DOHH2 (cell line): Measurements from ENCODE around the gene CLDN7.

Experiments
- CTCF ChIP-seq: fragments of 200-600 bp; sonication (generic); IDR thresholded peaks from one replicate; pipeline ENCODE4 v1.5.1; 2014; ENCODE audit warnings: antibody characterized with exemption, mild to moderate bottlenecking, low read depth, low read length; ENCODE audit not compliant: poor library complexity, severe bottlenecking
- EZH2phosphoT487 ChIP-seq: fragments of 200-600 bp; sonication (generic); IDR thresholded peaks from 2 replicates; pipeline ENCODE4 v1.6.1; 2017; ENCODE audit warnings: borderline replicate concordance, mild to moderate bottlenecking, antibody characterized with exemption, low read length, moderate library complexity, mixed read lengths

- TF ChIP-seq CTCF = no peak
- no peak for TF ChIP-seq EZH2phosphoT487
These were observed 13.1 kb downstream of the CLDN7 start for GRCh38 chr17:7249214-7249613.
